GM12872 (cell line): ENCODE results near the gene PTGDR2.

ENCODE experiments used
- TF ChIP-seq, protein P1 (sequence below): IDR thresholded peaks from 3 replicates; pipeline ENCODE4 v1.5.1; 2011; ENCODE audit warnings: low read depth, mild to moderate bottlenecking, low read length, moderate library complexity; ENCODE audit not compliant: insufficient read depth

PTGDR2 gene

DNA sequence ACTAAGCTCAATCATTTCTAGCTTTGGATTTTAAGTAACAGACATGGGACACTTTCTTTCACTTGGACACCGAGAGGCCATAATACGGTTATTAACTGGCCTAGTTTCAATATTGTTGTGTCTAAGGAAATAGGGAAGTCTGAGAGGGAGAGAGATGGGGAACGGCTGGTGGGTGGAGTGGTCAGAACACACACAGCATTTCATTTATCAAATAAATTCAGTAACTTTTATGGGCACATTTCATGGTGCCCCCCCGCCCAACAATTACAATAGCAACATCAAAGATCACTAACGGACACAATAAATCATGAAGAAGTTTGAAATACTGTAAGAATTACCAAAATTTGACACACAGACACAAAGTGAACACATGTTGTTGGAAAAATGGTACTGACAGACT lies 39.9 kb upstream of the PTGDR2 start:
- TF ChIP-seq, protein P1, sequence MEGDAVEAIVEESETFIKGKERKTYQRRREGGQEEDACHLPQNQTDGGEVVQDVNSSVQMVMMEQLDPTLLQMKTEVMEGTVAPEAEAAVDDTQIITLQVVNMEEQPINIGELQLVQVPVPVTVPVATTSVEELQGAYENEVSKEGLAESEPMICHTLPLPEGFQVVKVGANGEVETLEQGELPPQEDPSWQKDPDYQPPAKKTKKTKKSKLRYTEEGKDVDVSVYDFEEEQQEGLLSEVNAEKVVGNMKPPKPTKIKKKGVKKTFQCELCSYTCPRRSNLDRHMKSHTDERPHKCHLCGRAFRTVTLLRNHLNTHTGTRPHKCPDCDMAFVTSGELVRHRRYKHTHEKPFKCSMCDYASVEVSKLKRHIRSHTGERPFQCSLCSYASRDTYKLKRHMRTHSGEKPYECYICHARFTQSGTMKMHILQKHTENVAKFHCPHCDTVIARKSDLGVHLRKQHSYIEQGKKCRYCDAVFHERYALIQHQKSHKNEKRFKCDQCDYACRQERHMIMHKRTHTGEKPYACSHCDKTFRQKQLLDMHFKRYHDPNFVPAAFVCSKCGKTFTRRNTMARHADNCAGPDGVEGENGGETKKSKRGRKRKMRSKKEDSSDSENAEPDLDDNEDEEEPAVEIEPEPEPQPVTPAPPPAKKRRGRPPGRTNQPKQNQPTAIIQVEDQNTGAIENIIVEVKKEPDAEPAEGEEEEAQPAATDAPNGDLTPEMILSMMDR: no peak

DNA sequence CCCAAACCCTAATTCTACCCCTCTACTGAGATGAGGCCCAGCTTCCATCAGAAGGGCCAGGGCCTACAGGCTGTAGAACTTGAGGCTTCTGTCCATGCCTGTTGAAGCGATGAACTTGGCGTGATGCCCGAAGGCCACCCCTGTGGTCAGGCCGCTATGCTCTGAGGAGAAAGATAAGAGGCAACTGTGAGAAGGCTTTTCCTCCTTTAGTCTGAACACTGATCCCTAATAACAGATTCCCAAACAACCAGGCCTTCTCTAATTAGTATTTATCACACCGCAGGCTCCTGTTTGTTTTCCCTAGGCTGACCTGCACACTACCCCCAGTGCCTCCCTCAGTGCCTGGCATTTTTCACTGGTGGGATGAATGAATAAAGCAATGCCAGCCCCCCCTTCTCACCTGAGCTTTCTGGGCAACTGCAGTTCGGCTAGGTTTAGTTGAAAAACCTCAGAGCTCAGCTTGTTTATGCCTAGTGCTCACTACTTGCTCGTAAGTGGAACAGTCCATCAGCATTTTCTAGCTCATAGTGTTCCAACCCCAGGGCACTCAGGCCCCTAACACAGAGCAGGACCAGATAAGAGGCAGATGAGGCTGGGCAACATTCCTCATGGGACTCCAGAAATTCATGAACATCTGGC lies 35.5 kb upstream of the PTGDR2 start:
- TF ChIP-seq, protein P1: no peak

DNA sequence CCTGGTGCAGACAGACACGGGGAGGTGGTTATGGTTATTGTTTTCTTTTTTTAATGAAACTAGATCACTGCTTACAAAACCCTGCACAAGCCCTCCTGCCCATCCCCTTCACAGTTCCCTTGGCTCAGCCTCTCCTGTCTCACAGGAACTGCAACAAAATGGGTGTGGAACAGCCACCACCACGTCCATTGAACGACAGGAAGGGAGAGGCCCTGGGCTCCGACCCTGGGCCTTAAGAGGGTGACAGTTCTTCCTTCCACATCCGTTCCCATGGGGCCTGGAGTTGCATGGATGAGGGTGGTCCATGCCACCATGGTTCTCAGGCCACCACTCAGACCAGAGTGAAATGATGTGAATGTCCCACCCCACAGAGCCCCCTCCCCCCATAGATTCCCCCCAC lies 34.9 kb upstream of the PTGDR2 start:
- TF ChIP-seq, protein P1: no peak

DNA sequence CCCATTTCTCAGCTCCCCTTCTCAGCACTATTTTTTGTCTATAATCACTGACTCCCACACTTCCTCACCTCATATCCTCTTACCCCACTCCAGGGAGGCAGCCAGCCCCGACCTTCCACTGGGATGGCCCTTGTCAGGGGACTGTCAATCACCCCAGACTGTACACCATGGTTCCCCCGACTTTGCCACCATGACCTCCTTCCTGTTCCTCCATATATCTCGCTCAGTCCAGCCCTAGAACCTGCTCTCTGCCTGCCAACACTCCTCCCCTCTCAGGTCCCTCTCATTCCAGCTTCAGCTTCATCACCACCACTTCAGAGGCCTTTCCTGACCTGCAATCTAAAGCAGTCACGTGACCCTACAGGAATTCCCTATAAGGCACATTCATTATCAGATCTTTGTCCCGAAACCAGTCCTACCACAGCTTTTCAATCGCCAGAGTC lies 34.1 kb upstream of the PTGDR2 start:
- TF ChIP-seq, protein P1: no peak

DNA sequence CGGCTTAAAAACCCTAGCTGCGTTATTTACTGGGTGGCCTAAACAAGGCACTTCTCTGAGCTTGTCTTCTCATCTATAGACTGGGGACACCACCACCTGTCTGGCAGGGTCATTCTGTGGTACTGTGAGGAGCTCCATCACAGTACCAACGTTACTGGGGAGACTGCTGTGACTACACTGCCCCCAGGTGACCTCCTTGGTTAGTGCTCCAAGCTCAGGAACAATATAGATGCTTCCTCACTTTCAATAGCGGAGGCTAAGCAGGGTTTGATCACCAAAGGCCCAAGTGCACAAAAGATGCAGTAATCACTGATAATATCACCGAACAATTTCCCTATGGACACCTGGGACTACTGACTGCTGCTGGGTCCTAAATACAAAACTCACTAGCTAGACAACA lies 31.8 kb upstream of the PTGDR2 start:
- TF ChIP-seq, protein P1: peak; percentile 66

DNA sequence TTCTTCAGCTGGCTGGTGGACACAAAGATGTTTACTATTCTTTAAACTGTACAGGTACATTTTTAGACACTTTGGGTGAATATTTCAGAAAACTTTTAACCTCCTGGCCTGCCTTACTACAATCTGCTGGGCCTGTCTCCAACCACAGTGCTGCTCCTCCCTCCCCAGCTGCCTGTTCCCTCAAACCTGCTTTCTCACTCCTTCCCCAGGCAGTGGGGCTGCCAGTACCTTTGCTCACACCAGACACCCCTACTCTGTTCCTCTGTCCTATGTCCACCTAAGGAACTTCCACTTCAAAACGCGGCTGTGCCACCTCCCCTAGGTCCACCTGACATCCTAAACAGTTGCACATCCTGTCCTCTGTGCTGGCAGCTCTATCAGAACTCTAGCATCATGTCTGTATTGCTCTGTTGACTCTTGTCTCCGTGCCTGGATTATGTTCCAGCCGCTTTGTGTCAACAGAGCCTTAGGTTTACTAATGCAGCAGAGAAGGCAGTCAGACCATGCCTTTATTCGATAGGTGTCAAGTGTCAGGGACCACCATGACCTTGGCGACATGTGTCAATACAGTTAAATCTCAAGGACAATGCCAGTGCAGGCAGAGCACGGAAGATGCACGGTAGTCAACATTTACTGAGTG lies 25.0 kb upstream of the PTGDR2 start:
- TF ChIP-seq, protein P1: no peak

DNA sequence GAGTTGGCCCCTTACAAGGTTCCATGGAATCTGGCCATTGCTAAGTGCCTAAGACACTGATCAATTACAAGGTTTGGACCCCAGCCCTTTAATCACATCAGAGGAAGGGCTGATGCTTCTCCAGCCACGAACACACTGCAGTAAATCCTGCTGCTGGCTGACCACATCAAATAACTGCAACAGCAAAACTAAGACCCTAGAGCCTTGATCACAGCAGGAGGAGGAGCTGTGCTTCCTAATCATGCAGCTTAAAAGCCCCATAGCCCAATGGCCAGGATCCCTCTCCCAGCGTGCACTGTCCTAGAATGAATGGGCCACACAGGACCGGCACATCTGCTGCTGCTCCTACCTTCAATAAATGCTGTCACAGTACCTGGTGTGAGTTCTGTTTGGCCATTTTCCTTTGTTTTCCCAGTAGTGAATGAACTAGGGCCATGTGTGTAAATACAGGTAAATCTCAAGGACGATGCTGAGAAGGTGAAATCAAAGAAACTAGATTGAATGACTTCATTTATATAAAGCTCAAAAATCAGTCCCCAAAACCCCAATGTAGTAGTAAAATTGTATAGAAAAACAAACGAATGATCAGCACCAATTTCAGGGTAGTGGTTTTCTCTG lies 24.3 kb upstream of the PTGDR2 start:
- TF ChIP-seq, protein P1: no peak
